Upper lobe of right lung (tissue), 1 donor: ENCODE results near the gene TEX51. TPM values are rescaled to one million over a fixed set of nuclear protein-coding genes. Genes with fewer than 3 reads are reported as not detected.
A peak's percentile ranks its signal among the peaks of the same experiment; 100 is the strongest.

Experiments
- ATAC-seq: fragments of 200-7000 bp; cut with Tn5 transposase; one replicate; pipeline ENCODE4 v1.9.1; 2020; ENCODE audit warnings: mild to moderate bottlenecking, moderate library complexity
- DNase-seq: peaks from one replicate; pipeline ENCODE4 v3.0.0-alpha.2; 2020
- H3K27ac ChIP-seq: fragments of 200-600 bp; one replicate; pipeline ENCODE4 v1.8.0; 2022
- H3K27me3 ChIP-seq: fragments of 200-600 bp; one replicate; pipeline ENCODE4 v1.8.0; 2022; ENCODE audit warnings: mild to moderate bottlenecking
- H3K36me3 ChIP-seq: fragments of 200-600 bp; one replicate; pipeline ENCODE4 v1.8.0; 2022
- H3K4me1 ChIP-seq: fragments of 200-600 bp; one replicate; pipeline ENCODE4 v1.8.0; 2022
- H3K4me3 ChIP-seq: fragments of 200-600 bp; one replicate; pipeline ENCODE4 v1.8.0; 2022; ENCODE audit warnings: mild to moderate bottlenecking
- H3K9me3 ChIP-seq: fragments of 200-600 bp; one replicate; pipeline ENCODE4 v1.8.0; 2022
- intact Hi-C: fragments of 100-400 bp; cut with DNase I; formaldehyde crosslinking; loops from one replicate; pipeline ENCODE4 v1.11.0; 2022
- total RNA-seq: library from RNA; stranded (reverse); fragmentation: NEBNext Ultra II Directional; extraction: Animal tissue kit (Norgen Biotek cat#: 25700); gene quantifications from one replicate; pipeline ENCODE4 v1.2.1, GENCODE V29; 2021
- TF ChIP-seq, protein P1 (sequence below): fragments of 200-600 bp; IDR thresholded peaks from one replicate; pipeline ENCODE4 v1.8.0; 2022; ENCODE audit warnings: antibody characterized with exemption
- donor health status: DM: no; HTN: yes; CAD: no; lungs with severe emphysema.

TEX51 gene
- total RNA-seq, 1 donor from 2014 or later: not detected

DNA sequence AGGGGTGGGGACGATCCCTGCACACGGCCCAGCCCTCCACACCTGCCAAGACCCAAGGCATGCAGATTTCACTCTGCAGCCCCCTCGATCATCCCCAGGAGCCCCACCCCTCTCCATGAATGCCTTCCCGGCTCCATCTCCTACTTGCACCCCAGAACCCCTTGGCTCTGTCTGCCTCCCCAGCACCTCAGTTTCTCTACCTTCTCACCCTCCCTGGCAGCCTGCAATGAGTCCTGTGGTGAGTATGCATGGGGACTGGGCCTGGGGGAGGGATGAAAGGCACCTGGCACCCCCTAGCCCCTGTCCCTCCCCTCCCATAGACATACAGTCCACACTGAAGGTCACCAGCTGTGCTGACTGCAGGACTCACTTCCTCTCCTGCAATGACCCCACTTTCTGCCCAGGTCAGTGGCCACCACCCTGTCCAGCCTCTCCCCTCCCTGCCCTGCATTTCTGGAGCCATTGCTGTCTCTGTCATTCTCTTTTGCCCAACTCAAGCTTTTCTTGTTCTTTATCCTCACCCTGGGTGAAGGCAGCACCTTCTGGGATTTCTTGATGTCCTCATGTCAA, 1.0 kb downstream of the TEX51 start:
- H3K4me3 ChIP-seq: no peak overlapping the region
- no peaks in the 10 kb centered on the region for H3K4me1 ChIP-seq
- no peaks in the 10 kb centered on the region for H3K9me3 ChIP-seq
- intact Hi-C loops: no loop called here
- no peak for ATAC-seq
- DNase-seq: peak; percentile 29
- TF ChIP-seq, protein P1, sequence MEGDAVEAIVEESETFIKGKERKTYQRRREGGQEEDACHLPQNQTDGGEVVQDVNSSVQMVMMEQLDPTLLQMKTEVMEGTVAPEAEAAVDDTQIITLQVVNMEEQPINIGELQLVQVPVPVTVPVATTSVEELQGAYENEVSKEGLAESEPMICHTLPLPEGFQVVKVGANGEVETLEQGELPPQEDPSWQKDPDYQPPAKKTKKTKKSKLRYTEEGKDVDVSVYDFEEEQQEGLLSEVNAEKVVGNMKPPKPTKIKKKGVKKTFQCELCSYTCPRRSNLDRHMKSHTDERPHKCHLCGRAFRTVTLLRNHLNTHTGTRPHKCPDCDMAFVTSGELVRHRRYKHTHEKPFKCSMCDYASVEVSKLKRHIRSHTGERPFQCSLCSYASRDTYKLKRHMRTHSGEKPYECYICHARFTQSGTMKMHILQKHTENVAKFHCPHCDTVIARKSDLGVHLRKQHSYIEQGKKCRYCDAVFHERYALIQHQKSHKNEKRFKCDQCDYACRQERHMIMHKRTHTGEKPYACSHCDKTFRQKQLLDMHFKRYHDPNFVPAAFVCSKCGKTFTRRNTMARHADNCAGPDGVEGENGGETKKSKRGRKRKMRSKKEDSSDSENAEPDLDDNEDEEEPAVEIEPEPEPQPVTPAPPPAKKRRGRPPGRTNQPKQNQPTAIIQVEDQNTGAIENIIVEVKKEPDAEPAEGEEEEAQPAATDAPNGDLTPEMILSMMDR: no peak
- no peaks in the 10 kb centered on the region for H3K27me3 ChIP-seq
- H3K27ac ChIP-seq: no peak overlapping the region
- no peaks in the 10 kb centered on the region for H3K36me3 ChIP-seq

DNA sequence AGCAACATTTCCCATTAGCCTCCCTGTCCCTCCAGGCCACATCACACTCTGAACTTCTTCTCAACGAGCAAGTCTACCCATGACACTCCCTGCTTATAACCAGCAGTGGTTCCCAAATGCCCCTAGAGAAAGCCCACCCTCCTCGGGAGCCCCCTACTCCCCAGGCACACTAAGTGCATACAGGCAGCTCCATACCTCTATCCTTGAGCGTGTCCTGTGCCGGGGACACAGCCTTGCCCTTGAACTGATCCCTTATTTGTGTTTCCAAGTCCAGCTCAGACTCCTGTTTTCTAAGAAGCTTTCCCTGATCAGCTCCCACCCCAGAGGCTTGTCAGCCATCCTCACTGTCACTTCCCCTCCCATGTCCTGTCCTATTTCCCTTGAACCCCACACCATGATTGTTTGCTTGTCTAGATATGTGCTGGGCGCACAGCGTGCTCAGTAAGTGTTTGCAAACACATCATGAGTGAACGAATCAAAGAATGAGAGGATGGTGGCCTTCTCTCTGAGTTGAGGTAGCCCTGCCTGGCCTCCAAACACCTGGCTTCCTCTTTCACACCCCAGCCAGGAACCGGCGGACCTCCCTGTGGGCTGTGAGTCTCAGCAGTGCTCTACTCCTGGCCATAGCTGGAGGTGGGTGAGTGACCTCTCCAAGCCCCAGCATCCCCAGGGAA, 2.1 kb downstream of the TEX51 start:
- DNase-seq (peak; percentile 31), ATAC-seq (no peak)
- H3K27ac ChIP-seq: no peak overlapping the region
- no peaks in the 10 kb centered on the region for H3K9me3 ChIP-seq
- no peak overlapping the region for H3K4me3 ChIP-seq
- no peaks in the 10 kb centered on the region for H3K27me3 ChIP-seq
- intact Hi-C loops: no loop called here
- H3K36me3 ChIP-seq: no peaks in the 10 kb centered on the region
- no peaks in the 10 kb centered on the region for H3K4me1 ChIP-seq
- TF ChIP-seq, protein P1: no peak

DNA sequence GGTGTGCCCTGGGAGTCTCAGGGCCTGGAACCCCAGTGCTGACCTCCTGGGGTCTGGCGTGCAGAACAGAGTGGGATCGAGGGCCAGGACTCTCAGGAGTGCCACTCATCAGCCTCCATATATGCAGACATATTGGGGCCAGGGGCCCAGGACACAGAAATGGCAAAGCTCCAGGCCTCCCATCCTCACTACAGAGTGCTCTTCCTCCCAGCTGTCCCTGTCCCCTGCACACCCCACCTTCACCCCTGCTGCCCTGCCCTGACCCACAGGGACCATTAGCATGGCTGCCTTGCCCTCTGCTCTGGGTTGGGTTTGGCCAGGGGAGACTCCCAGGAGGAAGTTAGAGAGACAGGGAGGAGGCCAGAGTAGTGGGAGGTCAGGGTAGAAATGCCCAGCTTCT, 2.8 kb downstream of the TEX51 start:
- H3K4me3 ChIP-seq: no peak overlapping the region

DNA sequence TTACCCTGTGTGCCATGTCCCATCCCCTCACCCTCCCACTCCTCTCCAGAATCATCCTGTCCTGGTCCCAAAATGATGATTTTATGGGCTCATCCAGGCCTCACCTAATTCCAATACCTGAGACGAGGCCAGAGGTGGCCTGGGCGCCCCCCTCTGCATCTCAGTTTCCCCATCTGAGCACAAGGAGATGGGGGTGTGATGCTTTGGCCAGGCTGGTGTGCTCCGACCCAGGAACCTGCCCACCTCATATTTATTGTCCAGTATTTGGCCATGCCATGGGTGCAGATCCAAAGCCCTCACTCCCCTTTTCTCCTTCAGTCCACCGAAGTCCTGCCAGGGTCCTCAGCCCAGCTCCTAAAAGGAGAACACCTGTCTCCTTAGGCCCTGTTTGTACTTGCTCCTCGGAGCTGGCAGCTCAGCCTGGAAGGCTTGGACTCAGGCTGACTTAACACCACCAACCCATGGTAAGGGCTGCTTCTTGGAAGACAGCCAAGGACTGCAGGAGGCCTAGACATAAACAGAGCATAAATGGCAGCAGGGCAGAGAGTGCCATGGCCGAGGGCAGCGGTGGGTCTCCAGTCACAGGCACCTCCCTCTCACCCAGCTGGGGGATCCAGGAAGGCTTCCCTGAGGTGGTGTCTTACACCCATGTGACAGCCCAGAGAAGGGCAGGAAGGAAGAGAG, 3.6 kb downstream of the TEX51 start:
- DNase-seq: peak; percentile 34

More for the DNA sequence above, 2.8 kb downstream of the TEX51 start:
- Histone ChIP-seq H3K27me3 (no peaks in the 10 kb centered on the region), H3K4me1 (no peaks in the 10 kb centered on the region), H3K9me3 (no peaks in the 10 kb centered on the region), H3K36me3 (no peaks in the 10 kb centered on the region), H3K27ac (no peak overlapping the region)
- TF ChIP-seq, protein P1: no peak
- intact Hi-C loops: no loop called here
- DNase-seq (peak; percentile 49), ATAC-seq (no peak)

DNA sequence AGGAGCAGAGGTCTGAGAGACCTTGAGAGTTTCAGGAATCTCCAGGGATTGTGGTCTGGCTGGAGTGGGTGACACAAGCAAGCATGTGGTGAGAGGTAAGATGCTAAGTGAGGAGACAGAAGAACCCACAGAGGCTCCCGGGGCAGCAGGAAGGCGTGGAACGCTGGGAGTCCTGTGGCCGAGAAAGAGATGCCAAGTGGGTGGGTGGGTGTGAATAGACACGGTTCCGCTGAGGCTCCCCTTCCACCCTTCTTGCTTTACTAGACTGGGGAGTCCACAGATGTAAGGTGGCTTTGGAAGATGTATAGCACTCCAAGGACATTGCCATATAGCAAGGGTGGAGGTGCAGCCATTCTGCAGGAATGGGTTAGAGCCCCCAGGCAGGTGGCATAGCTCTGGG, 4.2 kb downstream of the TEX51 start:
- Histone ChIP-seq H3K27ac (no peak overlapping the region), H3K4me3 (no peak overlapping the region), H3K36me3 (no peaks in the 10 kb centered on the region), H3K4me1 (no peaks in the 10 kb centered on the region), H3K9me3 (no peaks in the 10 kb centered on the region), H3K27me3 (no peaks in the 10 kb centered on the region)
- TF ChIP-seq, protein P1: no peak
- DNase-seq (peak; percentile 42), ATAC-seq (no peak)
- intact Hi-C loops: no loop called here

More for the DNA sequence above, 3.6 kb downstream of the TEX51 start:
- TF ChIP-seq, protein P1: no peak
- Histone ChIP-seq H3K27ac (no peak overlapping the region), H3K4me1 (no peaks in the 10 kb centered on the region), H3K27me3 (no peaks in the 10 kb centered on the region), H3K36me3 (no peaks in the 10 kb centered on the region), H3K4me3 (no peak overlapping the region), H3K9me3 (no peaks in the 10 kb centered on the region)
- intact Hi-C loops: no loop called here
- ATAC-seq: no peak
